ENCODE measurements around the gene CHTOP. TPM values are rescaled to one million over a fixed set of nuclear protein-coding genes. Genes with fewer than 3 reads are reported as not detected.

CHTOP gene
- total RNA-seq, 1 experiment from 2014 or later = 61.0 TPM

GRCh38 chr1:153685544-153686340 is 51.9 kb downstream of the CHTOP start:
- no peaks in the 10 kb centered on the region for H3K36me3 ChIP-seq
- DNase-seq = no peak
- no peak overlapping the region for H3K4me3 ChIP-seq
- no peaks in the 10 kb centered on the region for H3K9me3 ChIP-seq
- peaks cover 2% of the 10 kb centered on the region; the same call in 1 of the 2 replicates for H3K27me3 ChIP-seq

GRCh38 chr1:153687346-153688125 is 53.7 kb downstream of the CHTOP start:
- Histone ChIP-seq H3K9me3 (no peaks in the 10 kb centered on the region), H3K4me3 (no peak overlapping the region), H3K27me3 (no peaks in the 10 kb centered on the region), H3K36me3 (no peaks in the 10 kb centered on the region)
- DNase-seq = no peak

- Histone ChIP-seq H3K36me3 (no peaks in the 10 kb centered on the region), H3K4me3 (no peak overlapping the region), H3K9me3 (no peaks in the 10 kb centered on the region), H3K27me3 (no peaks in the 10 kb centered on the region)
- DNase-seq = no peak
Observed at GRCh38 chr1:153688276-153688675, 54.4 kb downstream of the CHTOP start.

- Histone ChIP-seq H3K36me3 (no peaks in the 10 kb centered on the region), H3K4me3 (no peak overlapping the region), H3K9me3 (no peaks in the 10 kb centered on the region), H3K27me3 (no peaks in the 10 kb centered on the region)
- no peak for DNase-seq
Observed at GRCh38 chr1:153688736-153689328, 55.0 kb downstream of the CHTOP start.

DNA sequence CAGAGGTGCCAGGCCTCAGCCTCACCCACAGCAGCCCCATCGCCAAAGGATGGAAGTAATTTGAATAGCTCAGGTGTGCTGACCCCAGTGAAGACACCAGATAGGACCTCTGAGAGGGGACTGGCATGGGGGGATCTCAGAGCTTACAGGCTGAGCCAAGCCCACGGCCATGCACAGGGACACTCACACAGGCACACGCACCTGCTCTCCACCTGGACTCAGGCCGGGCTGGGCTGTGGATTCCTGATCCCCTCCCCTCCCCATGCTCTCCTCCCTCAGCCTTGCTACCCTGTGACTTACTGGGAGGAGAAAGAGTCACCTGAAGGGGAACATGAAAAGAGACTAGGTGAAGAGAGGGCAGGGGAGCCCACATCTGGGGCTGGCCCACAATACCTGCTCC is 59.6 kb downstream of the CHTOP start:
- no peak for DNase-seq
- Histone ChIP-seq H3K36me3 (no peaks in the 10 kb centered on the region), H3K9me3 (no peaks in the 10 kb centered on the region), H3K4me3 (no peak overlapping the region), H3K27me3 (no peaks in the 10 kb centered on the region)

Other genes starting within 250 kb of the CHTOP start
- gene S100A8, start 243.0 kb upstream of the CHTOP start, total RNA-seq (2014; rRNA removed; shearing (Covaris generic); ENCODE audit: low replicate concordance) = not detected in 2 replicates
- gene S100A7A, start 217.5 kb upstream of the CHTOP start, total RNA-seq (2014; rRNA removed; shearing (Covaris generic); ENCODE audit: low replicate concordance) = not detected in 2 replicates
- not detected in 2 replicates for gene S100A7, start 173.4 kb upstream of the CHTOP start, total RNA-seq (2014; rRNA removed; shearing (Covaris generic); ENCODE audit: low replicate concordance)
- gene S100A6, start 98.1 kb upstream of the CHTOP start, total RNA-seq (2014; rRNA removed; shearing (Covaris generic); ENCODE audit: low replicate concordance) = 474 and 904 TPM in 2 replicates
- not detected in 2 replicates for gene S100A5, start 93.1 kb upstream of the CHTOP start, total RNA-seq (2014; rRNA removed; shearing (Covaris generic); ENCODE audit: low replicate concordance)
- gene S100A4, start 88.3 kb upstream of the CHTOP start, total RNA-seq (2014; rRNA removed; shearing (Covaris generic); ENCODE audit: low replicate concordance) = 438 and 702 TPM in 2 replicates
- 0.81 and 3.4 TPM in 2 replicates for gene S100A3, start 84.8 kb upstream of the CHTOP start, total RNA-seq (2014; rRNA removed; shearing (Covaris generic); ENCODE audit: low replicate concordance)
- 29.6 and 34.8 TPM in 2 replicates for gene S100A2, start 68.2 kb upstream of the CHTOP start, total RNA-seq (2014; rRNA removed; shearing (Covaris generic); ENCODE audit: low replicate concordance)
- gene S100A16, start 20.9 kb upstream of the CHTOP start, total RNA-seq (2014; rRNA removed; shearing (Covaris generic); ENCODE audit: low replicate concordance) = 315 and 318 TPM in 2 replicates
- gene S100A14, start 17.7 kb upstream of the CHTOP start, total RNA-seq (2014; rRNA removed; shearing (Covaris generic); ENCODE audit: low replicate concordance) = 1.3 TPM in 1 of 2 replicates, not detected in the other
- 128 and 143 TPM in 2 replicates for gene S100A13, start 6.6 kb upstream of the CHTOP start, total RNA-seq (2014; rRNA removed; shearing (Covaris generic); ENCODE audit: low replicate concordance)
- 0.99 TPM in 1 of 2 replicates, not detected in the other for gene S100A1, start 5.6 kb upstream of the CHTOP start, total RNA-seq (2014; rRNA removed; shearing (Covaris generic); ENCODE audit: low replicate concordance)
- 50.4 and 84.0 TPM in 2 replicates for gene SNAPIN, start 24.6 kb downstream of the CHTOP start, total RNA-seq (2014; rRNA removed; shearing (Covaris generic); ENCODE audit: low replicate concordance)
- gene ILF2, start 36.9 kb downstream of the CHTOP start, total RNA-seq (2014; rRNA removed; shearing (Covaris generic); ENCODE audit: low replicate concordance) = 305 and 372 TPM in 2 replicates
- gene NPR1, start 44.6 kb downstream of the CHTOP start, total RNA-seq (2014; rRNA removed; shearing (Covaris generic); ENCODE audit: low replicate concordance) = 0.33 TPM in 1 of 2 replicates, not detected in the other
- 22.4 and 29.4 TPM in 2 replicates for gene INTS3, start 94.0 kb downstream of the CHTOP start, total RNA-seq (2014; rRNA removed; shearing (Covaris generic); ENCODE audit: low replicate concordance)
- 1.3 and 3.3 TPM in 2 replicates for gene SLC27A3, start 141.3 kb downstream of the CHTOP start, total RNA-seq (2014; rRNA removed; shearing (Covaris generic); ENCODE audit: low replicate concordance)